Adrenal gland (tissue), 12 donors: Measurements from ENCODE around the gene TMEM156. TPM values are rescaled to one million over a fixed set of nuclear protein-coding genes. Genes with fewer than 3 reads are reported as not detected.

Experiments used
- DNase-seq, 7 donors: peaks; one replicate each; pipeline ENCODE4 v3.0.0-alpha.2; 2019 to 2020
- H3K27ac ChIP-seq, 5 donors: fragments of 200-600 bp; sonication (generic) in 4 of 5; 1 replicate in 3 of 5; 2 replicates in 2 of 5; pipeline versions ENCODE4 v1.5.1 to v1.8.0; 2016 to 2020; ENCODE audit warnings: mild to moderate bottlenecking in 1 of 5
- H3K27me3 ChIP-seq: fragments of 200-600 bp; 2 replicates; pipeline ENCODE4 v1.8.0; 2021
- H3K36me3 ChIP-seq, 2 donors: fragments of 200-600 bp; replicated peaks in 1 of 2; 1 replicate in 1 of 2; 2 replicates in 1 of 2; pipeline versions ENCODE4 v1.5.1 to v1.8.0; 2018 to 2022
- H3K4me1 ChIP-seq, 2 donors: fragments of 200-600 bp; replicated peaks in 1 of 2; 1 replicate in 1 of 2; 2 replicates in 1 of 2; pipeline versions ENCODE4 v1.5.1 to v1.8.0; 2018 to 2021
- H3K4me3 ChIP-seq, 4 donors: fragments of 200-600 bp; sonication (generic) in 3 of 4; one replicate each; pipeline ENCODE4 v1.5.1; 2016 to 2018
- H3K9me3 ChIP-seq, 3 donors: fragments of 200-600 bp; sonication (generic) in 1 of 3; replicated peaks in 1 of 3; 1 replicate in 2 of 3; 2 replicates in 1 of 3; pipeline versions ENCODE4 v1.5.1 to v1.8.0; 2016 to 2021
- POLR2A ChIP-seq, 2 donors: fragments of 450-650 bp; IDR thresholded peaks; one replicate each; pipeline ENCODE4 v1.6.1; 2017; ENCODE audit warnings: antibody characterized with exemption in 2 of 2, mild to moderate bottlenecking in 2 of 2, moderate library complexity in 1 of 2
- WGBS, 4 donors: extraction: QIAGEN DNeasy Blood & Tissue Kit in 2 of 4; methylation state at CpG; one replicate each; pipeline versions ENCODE4 v1.1.5 to v1.1.7; 2013 to 2017; 5-methylcytosine and 5-hydroxymethylcytosine counted together
- intact Hi-C, 2 donors: fragments of 100-400 bp; cut with DNase I; formaldehyde crosslinking; loops; one replicate each; pipeline versions ENCODE4 v1.14.1 to v1.15.0; 2022 to 2023
- polyA plus RNA-seq, 3 donors: library from polyadenylated mRNA; stranded (reverse); fragments of 200-250 nt in 2 of 3; fragments of 350-450 nt in 1 of 3; fragmentation: Illumina TruSeq in 1 of 3; extraction: RNeasy Lipid Tissue Mini Kit (QIAGEN cat#74804) in 1 of 3; gene quantifications; one replicate each; pipeline ENCODE4 v1.2.3, GENCODE V29; 2013 to 2014
- total RNA-seq, 9 donors: library from RNA; depleted of rRNA in 4 of 9; stranded (reverse); fragments of >200 nt in 4 of 9; fragments of 120-200 nt in 1 of 9; fragmentation: NEBNext Ultra II Directional in 1 of 9; extraction: Animal tissue kit (Norgen Biotek cat#: 25700) in 1 of 9; gene quantifications; one replicate each; pipeline versions ENCODE4 v1.1.0 to v1.2.4, GENCODE V29; 2013 to 2023
- TF ChIP-seq, protein P1 (sequence below), 6 experiments: fragments of 450-650 bp in 4 of 6; fragments of 200-600 bp in 2 of 6; sonication (generic) in 1 of 6; IDR thresholded peaks; 1 replicate in 5 of 6; 2 replicates in 1 of 6; pipeline versions ENCODE4 v1.5.1 to v1.8.0; 2016 to 2021; ENCODE audit warnings: antibody characterized with exemption in 6 of 6, mild to moderate bottlenecking in 2 of 6, moderate library complexity in 1 of 6
- donor health status: healthy with polysubstance abuse.
- donor health status: Bipolar disorder and iron deficiency.
- donor health status: DM: yes; HTN: yes; CAD: no.
- donor health status: DM: no; HTN: no; CAD: no.
- donor health status: DM: no; HTN: no; CAD: no.
- donor health status: DM: yes; HTN: yes; CAD: no.

TMEM156 gene
- total and polyA plus RNA-seq, 12 donors, result 0.29 to 4.1 (median 0.88) TPM; not detected in 2

DNA sequence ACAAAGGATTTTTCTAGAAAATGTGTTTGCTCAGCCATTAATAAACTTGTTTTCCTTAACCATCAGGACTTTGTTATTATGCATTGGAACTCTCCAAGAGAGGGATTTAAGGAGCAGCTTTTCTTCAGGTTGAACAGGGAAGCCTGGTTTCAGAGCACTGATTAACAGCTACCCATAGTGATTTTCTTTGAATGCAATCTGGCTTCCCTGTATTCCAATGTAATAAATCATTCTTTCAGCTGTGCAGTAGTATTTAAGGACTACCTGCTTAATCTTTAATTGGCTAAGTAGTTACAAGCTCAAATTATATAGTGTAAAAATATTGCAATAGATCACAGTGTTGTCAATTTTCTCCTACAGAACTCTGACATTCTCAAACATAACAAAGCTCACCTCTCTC lies 77.5 kb downstream of the TMEM156 start:
- TF ChIP-seq, protein P1, sequence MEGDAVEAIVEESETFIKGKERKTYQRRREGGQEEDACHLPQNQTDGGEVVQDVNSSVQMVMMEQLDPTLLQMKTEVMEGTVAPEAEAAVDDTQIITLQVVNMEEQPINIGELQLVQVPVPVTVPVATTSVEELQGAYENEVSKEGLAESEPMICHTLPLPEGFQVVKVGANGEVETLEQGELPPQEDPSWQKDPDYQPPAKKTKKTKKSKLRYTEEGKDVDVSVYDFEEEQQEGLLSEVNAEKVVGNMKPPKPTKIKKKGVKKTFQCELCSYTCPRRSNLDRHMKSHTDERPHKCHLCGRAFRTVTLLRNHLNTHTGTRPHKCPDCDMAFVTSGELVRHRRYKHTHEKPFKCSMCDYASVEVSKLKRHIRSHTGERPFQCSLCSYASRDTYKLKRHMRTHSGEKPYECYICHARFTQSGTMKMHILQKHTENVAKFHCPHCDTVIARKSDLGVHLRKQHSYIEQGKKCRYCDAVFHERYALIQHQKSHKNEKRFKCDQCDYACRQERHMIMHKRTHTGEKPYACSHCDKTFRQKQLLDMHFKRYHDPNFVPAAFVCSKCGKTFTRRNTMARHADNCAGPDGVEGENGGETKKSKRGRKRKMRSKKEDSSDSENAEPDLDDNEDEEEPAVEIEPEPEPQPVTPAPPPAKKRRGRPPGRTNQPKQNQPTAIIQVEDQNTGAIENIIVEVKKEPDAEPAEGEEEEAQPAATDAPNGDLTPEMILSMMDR (IDR thresholded peaks at IDR 0.05), result no peak
- no peak for TF ChIP-seq POLR2A (IDR thresholded peaks at IDR 0.05)
- no peaks in the 10 kb centered on the region for H3K9me3 ChIP-seq
- no peak overlapping the region for H3K27ac ChIP-seq
- H3K4me1 ChIP-seq, result peaks cover 0 to 5% of the 10 kb centered on the region in 2 donors
- no peak for DNase-seq
- no peak overlapping the region for H3K4me3 ChIP-seq
- no peaks in the 10 kb centered on the region for H3K36me3 ChIP-seq
- no peaks in the 10 kb centered on the region for H3K27me3 ChIP-seq
- intact Hi-C loops, result no loop called here

DNA sequence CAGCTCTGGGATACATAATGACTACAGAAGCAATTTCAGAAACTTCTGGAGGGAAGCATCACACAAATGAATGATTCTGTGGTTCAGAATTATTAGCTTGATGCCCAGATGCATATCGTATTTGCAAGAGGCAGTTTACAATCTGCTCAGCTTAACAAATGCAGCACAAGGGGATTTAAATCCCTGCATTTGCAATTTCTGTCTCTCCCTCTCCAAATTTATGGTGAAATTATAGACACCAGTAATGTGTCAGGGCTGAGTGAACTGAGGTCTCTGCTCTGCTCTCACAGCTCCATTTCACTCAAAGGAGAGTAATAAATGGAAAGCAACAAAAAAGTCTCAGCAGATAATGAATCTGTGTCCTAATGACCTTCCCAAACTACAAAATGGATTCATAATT lies 80.2 kb downstream of the TMEM156 start:
- Histone ChIP-seq H3K27me3 (no peaks in the 10 kb centered on the region), H3K9me3 (no peaks in the 10 kb centered on the region), H3K36me3 (no peaks in the 10 kb centered on the region), H3K27ac (no peak overlapping the region), H3K4me3 (no peak overlapping the region), H3K4me1 (peaks cover 12 to 17% of the 10 kb centered on the region in 2 donors)
- DNase-seq, result no peak
- TF ChIP-seq POLR2A (IDR thresholded peaks at IDR 0.05), result no peak
- TF ChIP-seq, protein P1 (IDR thresholded peaks at IDR 0.05), result no peak
- intact Hi-C loops, result no loop called here
- WGBS, 4 donors, result 32 to 86% (median 62%) methylated on average over 1 of the region's 1 CpG

DNA sequence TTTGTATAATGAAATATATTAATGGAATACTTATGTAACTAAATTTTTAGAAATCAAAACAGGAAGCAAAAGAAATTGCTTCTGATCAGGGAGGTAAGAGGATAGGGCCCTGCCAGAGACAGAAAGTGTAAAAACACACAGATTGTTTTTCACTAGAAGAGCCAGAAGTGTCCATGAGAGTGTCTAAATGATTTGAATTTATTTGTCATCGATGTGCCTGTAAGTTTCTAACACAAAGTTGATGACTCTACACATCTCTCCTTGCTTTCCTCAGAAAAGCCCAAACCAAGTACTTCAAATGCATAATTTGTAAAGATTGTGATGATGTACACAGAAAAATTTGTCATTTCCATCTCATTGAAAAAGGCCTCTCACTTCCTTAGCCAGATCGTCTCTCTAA lies 80.6 kb downstream of the TMEM156 start:
- Histone ChIP-seq H3K4me1 (peaks cover 12 to 17% of the 10 kb centered on the region in 2 donors), H3K27ac (no peak overlapping the region), H3K9me3 (no peaks in the 10 kb centered on the region), H3K36me3 (no peaks in the 10 kb centered on the region), H3K27me3 (no peaks in the 10 kb centered on the region), H3K4me3 (no peak overlapping the region)
- DNase-seq, result no peak
- 65 to 74% (median 70%) methylated on average over 2 of the region's 2 CpGs for WGBS, 4 donors
- TF ChIP-seq, protein P1 (IDR thresholded peaks at IDR 0.05), result no peak
- no peak for TF ChIP-seq POLR2A (IDR thresholded peaks at IDR 0.05)
- intact Hi-C loops, result no loop called here

DNA sequence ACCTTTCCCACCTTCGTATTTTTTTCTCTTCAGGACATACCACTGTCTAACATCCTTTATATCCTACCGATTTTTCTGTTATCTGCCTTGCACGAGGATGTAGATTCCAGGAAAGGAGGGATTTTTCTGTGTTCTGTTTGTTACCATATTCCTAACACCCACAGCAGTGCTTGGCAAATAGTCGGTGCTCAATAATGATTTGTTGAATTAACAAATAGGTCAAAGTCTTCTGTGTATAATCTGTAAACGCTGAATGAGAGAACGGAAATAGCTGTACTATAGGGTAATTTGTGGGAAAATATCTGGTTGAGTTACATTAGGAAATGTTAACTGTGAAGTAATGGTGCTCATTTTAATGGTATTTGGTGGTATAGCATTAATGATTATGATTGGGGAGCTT lies 81.5 kb downstream of the TMEM156 start:
- H3K27me3 ChIP-seq, result no peaks in the 10 kb centered on the region
- 61 to 75% (median 68%) methylated on average over 6 of the region's 6 CpGs for whole genome bisulfite sequencing, 4 donors
- H3K4me1 ChIP-seq, result peaks cover 12 to 17% of the 10 kb centered on the region in 2 donors
- TF ChIP-seq, protein P1 (IDR thresholded peaks at IDR 0.05), result no peak
- TF ChIP-seq POLR2A (IDR thresholded peaks at IDR 0.05), result no peak
- H3K27ac ChIP-seq, result no peak overlapping the region
- no peaks in the 10 kb centered on the region for H3K36me3 ChIP-seq
- intact Hi-C loops, result no loop called here
- no peak overlapping the region for H3K4me3 ChIP-seq
- no peak for DNase-seq
- no peaks in the 10 kb centered on the region for H3K9me3 ChIP-seq
